ENCODE data around the gene HMG20A.

Gene HMG20A

GRCh38 chr15:77413699-77414349, 6.9 kb upstream of the HMG20A start:
- no peak for DNase-seq (ENCODE audit: insufficient read length, low spot score)
- no peak for TF ChIP-seq POLR2A (IDR thresholded peaks at IDR 0.05; ENCODE audit: low read depth, low read length)
- FAIRE-seq = no peak

- no peak for DNase-seq (ENCODE audit: insufficient read length, low spot score)
- FAIRE-seq = no peak
- TF ChIP-seq POLR2A (IDR thresholded peaks at IDR 0.05; ENCODE audit: low read depth, low read length) = no peak
Measured at GRCh38 chr15:77414789-77415442, 5.8 kb upstream of the HMG20A start.

GRCh38 chr15:77415450-77416147, 5.1 kb upstream of the HMG20A start:
- TF ChIP-seq POLR2A (IDR thresholded peaks at IDR 0.05; ENCODE audit: low read depth, low read length) = no peak
- no peak for DNase-seq (ENCODE audit: insufficient read length, low spot score)
- no peak for FAIRE-seq

GRCh38 chr15:77416148-77416455, 4.6 kb upstream of the HMG20A start:
- TF ChIP-seq POLR2A (IDR thresholded peaks at IDR 0.05; ENCODE audit: low read depth, low read length) = no peak
- no peak for DNase-seq (ENCODE audit: insufficient read length, low spot score)
- no peak for FAIRE-seq

GRCh38 chr15:77416954-77417353, 3.7 kb upstream of the HMG20A start:
- TF ChIP-seq POLR2A (IDR thresholded peaks at IDR 0.05; ENCODE audit: low read depth, low read length) = no peak
- DNase-seq (ENCODE audit: insufficient read length, low spot score) (no peak), FAIRE-seq (no peak)

GRCh38 chr15:77417602-77418001, 3.1 kb upstream of the HMG20A start:
- DNase-seq (ENCODE audit: insufficient read length, low spot score) (no peak), FAIRE-seq (no peak)
- no peak for TF ChIP-seq POLR2A (IDR thresholded peaks at IDR 0.05; ENCODE audit: low read depth, low read length)

GRCh38 chr15:77418391-77418965, 2.2 kb upstream of the HMG20A start:
- DNase-seq (ENCODE audit: insufficient read length, low spot score) (no peak), FAIRE-seq (peak; percentile 52)
- TF ChIP-seq POLR2A (IDR thresholded peaks at IDR 0.05; ENCODE audit: low read depth, low read length) = no peak

- no peak for DNase-seq (ENCODE audit: insufficient read length, low spot score)
Measured at GRCh38 chr15:77418966-77419835, 1.5 kb upstream of the HMG20A start.

GRCh38 chr15:77419836-77420609, 665 bp upstream of the HMG20A start, which contains the start of gene PEAK1:
Gene PEAK1 (minus strand): TSS chr15:77420104. CDS start chr15:77181926, 238,178 bp downstream.
- DNase-seq (ENCODE audit: insufficient read length, low spot score) (peak; percentile 67), FAIRE-seq (peak; percentile 15)
- peak; percentile 98 for TF ChIP-seq POLR2A (IDR thresholded peaks at IDR 0.05; ENCODE audit: low read depth, low read length)

More at GRCh38 chr15:77418966-77419835, 1.5 kb upstream of the HMG20A start:
- TF ChIP-seq POLR2A (IDR thresholded peaks at IDR 0.05; ENCODE audit: low read depth, low read length) = 0 out of 2 replicates have a peak, but pooled peaks have one; percentile 1
- no peak for FAIRE-seq

- no peak for TF ChIP-seq POLR2A (IDR thresholded peaks at IDR 0.05; ENCODE audit: low read depth, low read length)
- no peak for DNase-seq (ENCODE audit: insufficient read length, low spot score)
- FAIRE-seq = no peak
Measured at GRCh38 chr15:77421370-77421700, 647 bp downstream of the HMG20A start.

GRCh38 chr15:77425104-77425503, 4.4 kb downstream of the HMG20A start:
- DNase-seq (ENCODE audit: insufficient read length, low spot score) (no peak), FAIRE-seq (no peak)
- no peak for TF ChIP-seq POLR2A (IDR thresholded peaks at IDR 0.05; ENCODE audit: low read depth, low read length)

- DNase-seq (ENCODE audit: insufficient read length, low spot score) (no peak), FAIRE-seq (no peak)
- no peak for TF ChIP-seq POLR2A (IDR thresholded peaks at IDR 0.05; ENCODE audit: low read depth, low read length)
Measured at GRCh38 chr15:77426377-77426776, 5.7 kb downstream of the HMG20A start.

- DNase-seq (ENCODE audit: insufficient read length, low spot score) = no peak
- FAIRE-seq = no peak
- no peak for TF ChIP-seq POLR2A (IDR thresholded peaks at IDR 0.05; ENCODE audit: low read depth, low read length)
Measured at GRCh38 chr15:77426871-77427270, 6.2 kb downstream of the HMG20A start.
